ENCODE data around the gene EIF2S2.

The EIF2S2 gene

DNA sequence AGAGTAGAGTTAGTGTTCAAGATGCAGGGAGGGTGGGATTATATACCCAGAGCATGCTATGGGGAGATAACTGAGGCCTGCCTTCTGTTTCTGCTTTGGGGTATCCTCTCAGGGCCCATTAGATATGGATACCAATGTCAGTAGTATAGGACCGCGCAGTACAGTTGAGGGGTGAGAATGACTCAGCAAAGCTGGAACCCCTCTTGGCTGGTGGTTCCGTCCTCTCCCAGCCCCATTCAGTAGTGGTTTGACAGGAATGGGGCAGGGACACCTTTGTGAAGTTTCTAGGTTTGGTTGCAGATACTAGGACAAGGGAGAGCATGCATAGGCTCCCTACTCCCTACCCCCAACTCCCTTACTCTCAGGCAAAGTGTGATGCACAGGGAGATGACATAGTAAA is 47.8 kb downstream of the EIF2S2 start:
- no peak for DNase-seq (ENCODE audit: low spot score)

DNA sequence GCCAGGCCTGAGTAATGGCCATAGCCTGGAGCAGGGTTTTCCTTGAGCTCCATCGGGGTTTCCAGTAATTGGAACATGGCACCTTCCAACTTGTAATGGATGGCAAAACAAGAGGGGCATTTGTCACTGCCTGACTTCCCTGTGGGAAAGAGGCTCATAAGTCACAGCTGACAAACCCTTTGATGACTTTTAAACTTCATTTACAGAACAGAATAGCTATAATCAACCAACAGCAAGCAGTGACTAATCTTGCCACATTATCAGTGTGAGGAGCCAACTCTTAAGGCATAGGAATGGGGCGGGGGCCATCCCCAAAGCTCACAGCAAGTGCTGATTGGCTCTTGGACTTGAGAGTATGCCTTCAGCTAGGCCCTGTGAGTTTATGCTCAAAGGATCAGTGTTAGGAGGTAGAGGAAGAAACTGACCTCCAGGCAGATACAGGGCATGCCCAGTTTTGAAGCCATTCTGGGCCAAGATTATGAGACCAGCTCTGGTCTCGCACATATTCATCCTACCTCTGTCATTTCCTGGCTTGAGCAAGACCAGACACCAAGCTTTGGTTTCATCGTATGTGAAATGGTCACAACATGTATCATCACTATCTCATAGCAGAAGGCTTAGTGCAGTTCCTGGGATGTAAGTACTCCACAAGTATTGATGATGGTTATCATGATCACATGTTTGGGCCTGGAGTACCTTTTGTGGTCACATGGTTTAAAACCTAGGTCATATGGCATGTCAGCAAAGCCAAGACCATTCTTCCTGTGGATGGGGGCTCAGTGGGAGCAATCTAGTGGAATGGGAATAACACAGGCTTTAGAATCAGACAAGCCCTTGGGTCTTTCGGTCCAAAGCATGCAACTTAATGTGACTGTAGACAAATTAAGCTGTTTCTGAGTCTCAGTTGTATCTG is 49.2 kb downstream of the EIF2S2 start:
- DNase-seq (ENCODE audit: low spot score) = no peak

DNA sequence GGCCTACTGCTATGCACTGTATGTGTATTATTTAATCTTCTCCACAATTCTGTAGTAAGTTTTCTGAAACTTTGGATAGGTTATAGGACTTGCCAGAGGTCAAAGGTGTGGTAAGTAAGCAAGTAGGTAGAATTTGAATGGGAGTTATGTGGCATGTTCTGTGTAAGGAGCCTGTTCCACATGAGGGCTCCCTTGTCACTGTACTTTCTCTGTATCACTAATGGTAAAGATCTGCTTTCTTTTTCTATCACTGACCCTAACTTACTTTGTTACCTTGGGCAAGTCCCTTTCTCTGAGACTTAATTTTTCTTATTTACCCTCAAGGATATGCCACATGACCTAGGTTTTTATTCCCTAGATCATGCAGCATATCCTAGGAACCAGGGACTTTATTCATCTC is 50.3 kb downstream of the EIF2S2 start:
- DNase-seq (ENCODE audit: low spot score) = no peak

DNA sequence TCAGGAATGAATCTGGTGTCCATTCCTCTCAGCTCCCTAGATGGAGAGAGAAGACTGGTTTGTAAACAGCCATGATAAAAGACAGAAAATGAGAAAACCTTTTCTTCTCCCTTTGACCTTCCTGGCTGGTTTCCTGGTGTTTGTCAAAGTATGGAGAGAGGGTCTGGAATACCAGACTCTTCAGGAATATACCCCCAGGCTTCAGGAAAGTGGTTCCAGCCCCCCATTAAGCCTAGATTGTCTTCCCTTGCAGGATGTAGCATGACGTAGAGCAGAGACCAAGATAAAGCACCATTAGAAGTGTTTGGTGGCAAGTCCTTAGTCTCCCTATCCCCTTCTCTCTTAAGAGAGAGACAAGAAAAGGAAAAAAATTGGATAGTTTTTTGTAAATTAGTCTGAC is 51.1 kb downstream of the EIF2S2 start:
- no peak for DNase-seq (ENCODE audit: low spot score)

DNA sequence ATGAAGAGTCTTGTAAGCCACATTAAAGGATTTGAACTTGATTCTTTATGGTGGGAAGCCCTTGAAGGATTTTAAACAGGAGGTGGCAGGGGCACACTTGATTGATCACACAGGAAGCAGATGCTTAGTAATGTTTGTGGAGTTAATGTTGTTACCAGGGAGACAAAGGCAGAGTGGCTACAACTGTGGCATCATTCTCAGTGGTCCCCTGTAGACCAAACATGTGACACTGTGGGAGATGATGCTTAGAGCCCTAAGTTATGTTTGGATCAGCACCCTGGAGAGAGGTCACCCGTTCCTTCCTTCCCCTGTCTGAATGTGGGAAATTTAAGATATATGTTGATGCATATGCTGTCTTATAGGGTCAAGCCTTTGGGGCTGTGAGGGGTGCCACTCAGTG is 53.2 kb downstream of the EIF2S2 start:
- DNase-seq (ENCODE audit: low spot score) = no peak

DNA sequence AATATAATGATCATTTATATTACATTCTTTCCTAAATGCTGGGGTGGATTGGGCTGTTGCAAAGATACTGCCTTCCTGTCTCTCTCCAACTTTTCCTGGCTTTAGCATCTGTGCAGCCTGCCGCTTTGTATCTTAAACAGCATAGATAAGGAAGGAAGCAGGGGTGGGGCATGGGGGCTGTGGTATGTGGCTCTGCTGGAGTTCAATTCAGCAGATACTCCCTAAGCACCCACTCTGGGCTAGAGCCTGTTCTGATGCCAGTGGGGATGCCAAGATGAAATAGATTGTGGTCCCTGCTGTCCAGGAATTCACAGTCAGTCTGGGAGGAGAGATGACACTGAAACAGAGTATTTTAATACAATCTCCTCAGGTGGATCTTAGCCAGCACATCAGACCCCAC is 56.8 kb downstream of the EIF2S2 start:
- no peak for DNase-seq (ENCODE audit: low spot score)

DNA sequence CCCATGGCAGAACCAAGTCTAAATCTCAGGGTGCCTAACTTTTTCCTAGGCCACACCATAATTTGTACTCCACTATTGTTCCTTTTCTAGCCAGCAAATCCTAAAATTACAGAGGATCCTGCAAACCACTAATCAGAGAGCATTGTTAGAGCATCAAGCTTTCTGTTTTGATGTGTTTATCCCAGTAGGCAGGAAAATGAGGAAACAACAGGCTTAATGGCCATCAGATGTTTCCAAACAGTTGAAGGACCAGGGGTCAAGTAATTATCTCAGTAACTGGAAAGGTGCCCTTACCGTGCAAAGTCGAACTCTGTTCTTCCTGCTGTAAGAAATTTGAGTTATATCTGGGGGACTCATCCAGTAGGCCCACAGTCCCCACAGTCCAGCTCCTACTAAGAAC is 59.6 kb downstream of the EIF2S2 start:
- no peak for DNase-seq (ENCODE audit: low spot score)

DNA sequence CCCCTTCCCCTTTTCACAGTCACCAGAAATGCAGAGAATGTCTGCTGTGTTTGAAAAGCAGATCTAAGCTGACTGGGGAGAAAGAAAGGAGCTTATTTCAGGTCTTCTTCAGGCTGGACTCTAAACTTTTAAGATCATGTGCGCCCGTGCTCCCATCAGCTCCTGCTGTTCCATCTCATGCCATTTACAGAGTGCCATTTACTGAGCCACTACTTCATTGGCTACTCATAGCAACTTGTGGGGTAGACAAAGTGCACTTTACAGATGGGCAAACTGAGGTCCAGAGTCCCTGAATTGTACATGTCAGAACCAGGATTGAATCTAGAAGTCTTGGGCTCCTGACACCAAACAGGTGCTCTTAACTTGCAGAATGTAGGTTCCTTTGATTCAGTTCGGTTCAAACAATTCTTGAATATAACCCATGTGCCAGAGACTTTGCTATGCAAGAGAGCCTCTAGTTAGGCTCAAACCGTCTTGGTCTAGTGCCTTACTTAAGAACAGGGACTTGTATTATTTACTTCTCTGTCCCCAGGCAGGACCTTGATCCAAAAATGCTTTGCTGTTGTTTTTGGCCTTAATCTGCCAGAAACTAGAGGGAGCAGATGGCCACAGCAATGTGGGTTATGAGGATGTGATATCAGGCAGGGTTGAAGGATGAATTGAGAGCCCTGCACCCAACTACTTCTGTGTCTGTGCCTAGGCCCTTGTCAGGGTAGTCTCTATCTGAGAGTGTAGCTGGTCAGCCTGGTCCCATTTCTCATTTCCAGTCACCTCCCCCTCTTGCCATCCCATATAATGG is 61.9 kb downstream of the EIF2S2 start:
- no peak for DNase-seq (ENCODE audit: low spot score)

DNA sequence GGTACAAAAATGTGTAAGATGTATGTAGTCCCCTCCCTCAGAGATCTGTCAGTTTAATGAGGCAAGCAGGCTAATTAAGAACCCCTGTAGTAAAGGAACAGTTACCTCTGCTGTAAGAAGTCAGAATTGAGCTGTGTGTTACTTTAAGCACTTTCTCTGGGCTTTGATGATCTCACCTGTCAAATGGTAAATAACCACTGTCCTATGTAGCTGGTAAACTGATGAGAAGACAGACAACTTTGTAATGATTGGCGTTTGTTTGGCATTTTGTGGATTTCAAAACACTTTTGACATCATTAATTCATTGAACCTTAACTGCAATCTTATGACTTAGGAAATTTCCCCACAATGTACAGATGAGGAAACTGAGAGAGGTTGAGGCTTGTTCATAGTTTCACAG is 62.7 kb downstream of the EIF2S2 start:
- DNase-seq (ENCODE audit: low spot score) = no peak

DNA sequence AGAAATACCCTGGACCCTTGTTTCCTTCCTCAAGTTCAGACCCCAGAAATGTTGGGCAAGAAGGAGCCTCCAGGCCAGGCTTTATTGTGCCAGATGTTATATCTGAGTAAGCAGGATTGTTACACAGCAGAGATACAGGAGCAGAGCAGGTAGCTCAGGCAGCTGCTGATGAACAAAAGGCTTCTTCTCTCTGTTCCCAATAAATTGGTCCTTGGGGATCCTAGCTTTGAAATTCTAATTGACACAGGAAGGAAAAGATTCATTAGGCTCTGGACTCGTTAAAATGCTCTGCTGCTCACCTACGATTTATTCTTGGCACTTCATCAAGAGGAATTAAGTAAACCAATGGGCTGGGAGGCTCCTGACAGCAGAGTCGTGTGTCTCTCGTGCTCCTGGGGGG is 64.1 kb downstream of the EIF2S2 start:
- DNase-seq (ENCODE audit: low spot score) = no peak

DNA sequence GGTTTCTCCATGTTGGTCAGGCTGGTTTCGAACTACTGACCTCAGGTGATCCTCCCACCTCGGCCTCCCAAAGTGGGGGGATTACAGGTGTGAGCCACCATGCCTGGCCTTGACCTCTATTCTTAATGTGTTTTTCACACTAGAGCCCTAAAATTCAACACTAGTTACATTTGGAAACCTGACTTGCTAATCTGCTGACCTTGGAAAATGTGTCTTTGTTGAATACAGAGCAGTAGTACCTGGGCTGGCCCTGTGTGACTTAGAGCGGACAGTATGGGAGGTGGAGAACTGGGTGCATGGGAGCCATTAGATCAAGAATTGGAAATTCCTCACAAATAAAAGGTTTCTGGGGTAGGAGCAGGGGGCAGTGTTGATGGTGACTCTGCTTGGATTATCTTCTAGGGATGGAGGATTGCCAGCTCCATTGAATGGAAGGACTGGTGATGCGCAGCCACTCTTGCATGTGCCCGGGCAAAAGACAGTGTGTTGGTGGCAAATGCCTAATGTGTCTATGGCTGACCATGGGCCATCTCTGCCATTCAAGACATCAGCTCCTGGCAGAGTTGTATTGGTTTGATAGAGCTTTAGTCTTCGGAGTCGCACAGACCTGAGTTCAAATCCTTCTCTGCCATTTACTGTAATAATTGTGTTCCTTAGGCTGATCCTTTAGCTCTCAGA is 64.9 kb downstream of the EIF2S2 start:
- no peak for DNase-seq (ENCODE audit: low spot score)

DNA sequence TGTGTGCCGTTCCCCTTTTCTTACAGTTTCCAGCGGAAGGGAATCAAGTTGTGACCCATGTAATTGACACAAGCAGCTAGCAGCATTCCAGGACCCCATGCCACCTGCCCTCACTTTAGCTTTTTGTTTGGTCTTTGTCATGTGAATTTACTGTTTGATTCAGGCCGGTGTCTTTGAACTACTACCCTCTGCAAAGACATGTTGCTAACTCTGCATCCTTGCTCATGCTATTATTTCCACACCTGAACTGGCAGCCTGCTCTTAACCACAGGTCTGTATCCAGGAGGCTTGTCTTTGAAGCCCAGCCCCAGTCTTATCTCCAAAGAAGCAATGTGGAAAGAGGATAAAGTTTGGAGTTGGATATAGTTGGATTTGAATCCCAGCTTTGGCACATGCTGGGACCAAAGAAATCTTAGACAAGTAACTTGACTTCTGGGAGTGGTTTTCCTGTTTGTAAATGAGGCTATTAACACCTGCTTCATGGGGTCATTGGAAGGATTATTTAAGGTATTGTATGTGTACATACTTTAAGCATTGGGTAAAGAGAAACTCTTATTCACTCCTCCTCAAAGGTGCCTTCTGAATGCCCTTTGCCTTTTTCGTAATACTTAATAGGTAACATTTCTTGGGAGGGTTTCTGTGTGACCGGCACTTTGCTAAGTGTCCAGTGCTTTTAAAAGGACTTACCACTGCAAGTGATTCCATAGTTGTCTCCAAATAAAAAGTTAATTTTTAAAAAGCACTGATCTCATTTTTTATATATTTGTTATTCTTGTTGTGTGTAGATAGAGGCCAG is 65.9 kb downstream of the EIF2S2 start:
- DNase-seq (ENCODE audit: low spot score) = peak; percentile 65

DNA sequence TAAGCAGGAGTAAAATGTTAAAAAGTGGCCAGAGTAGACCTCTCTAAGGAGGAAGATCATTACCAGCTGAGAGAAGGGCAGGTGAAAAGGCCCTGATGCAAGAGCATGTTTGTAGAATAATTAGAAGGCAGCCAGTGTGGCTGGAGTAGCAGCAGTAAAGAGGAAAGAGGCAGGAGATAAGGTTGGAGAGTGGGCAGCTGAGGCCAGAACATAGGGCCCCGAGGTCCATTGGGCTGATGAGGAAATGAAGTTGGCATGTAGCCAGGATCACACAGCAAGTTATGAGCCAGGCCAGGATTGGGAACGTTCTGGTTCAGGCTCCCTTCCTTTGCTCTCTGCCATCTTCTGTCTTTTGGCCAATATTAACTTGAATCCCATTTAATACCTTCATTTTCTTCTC is 66.7 kb downstream of the EIF2S2 start:
- no peak for DNase-seq (ENCODE audit: low spot score)

DNA sequence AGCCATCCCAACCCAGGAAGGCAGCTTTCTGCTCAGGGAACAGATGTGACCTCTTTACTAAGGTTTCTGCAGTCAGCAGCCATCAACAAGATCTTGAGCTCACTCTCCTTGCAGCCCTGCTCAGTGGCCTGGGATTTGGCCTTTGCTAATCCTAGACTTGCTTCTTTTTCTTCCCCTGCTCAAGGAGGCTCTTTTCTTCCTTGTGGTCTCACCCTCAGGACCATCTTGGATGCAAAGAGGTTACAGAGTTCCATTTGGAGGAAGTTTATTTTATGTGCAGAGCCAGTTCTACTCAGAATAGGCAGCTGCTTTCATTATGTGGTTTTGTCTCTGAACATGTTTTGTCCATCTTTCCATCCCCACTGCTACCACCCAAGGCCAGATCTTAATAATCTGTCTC is 69.0 kb downstream of the EIF2S2 start:
- DNase-seq (ENCODE audit: low spot score) = no peak

DNA sequence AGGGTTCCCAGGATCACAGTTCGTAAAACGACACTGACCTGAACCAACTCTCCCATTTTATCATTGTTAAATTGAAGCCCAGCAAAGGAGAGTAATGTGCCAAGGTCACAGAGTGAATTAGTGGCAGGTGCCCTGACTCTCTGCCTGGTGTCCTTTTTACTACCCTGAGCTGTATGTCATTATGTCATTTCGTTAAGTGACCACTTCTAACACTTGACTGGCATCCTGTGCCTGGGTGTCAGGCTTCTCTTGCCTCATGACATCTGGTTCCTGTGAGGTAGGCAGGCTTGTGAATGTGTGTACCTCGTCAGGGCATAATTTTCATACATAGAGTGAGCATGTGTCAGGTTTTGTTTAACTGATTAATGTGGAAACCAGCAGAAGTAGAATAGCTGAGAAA is 69.8 kb downstream of the EIF2S2 start:
- no peak for DNase-seq (ENCODE audit: low spot score)

DNA sequence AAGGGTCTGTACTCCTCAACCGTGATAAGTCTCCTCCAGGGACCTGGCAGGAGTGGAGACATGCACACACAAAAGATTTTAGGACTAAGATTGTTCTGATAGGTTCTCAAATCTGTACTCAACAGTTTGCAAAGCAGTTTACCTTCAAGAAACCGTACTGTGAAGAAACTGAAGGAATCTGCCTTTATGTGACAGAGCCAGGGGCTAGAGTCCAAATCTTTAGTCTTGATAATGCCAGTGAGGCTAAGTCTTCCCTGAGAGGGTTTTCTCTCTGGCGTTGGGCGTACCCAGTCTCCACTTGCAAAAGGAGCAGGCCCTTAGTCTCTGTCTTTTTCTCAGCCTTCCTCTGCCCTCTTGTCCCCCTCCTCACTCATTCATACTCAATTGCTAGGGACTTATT is 70.8 kb downstream of the EIF2S2 start:
- no peak for DNase-seq (ENCODE audit: low spot score)

DNA sequence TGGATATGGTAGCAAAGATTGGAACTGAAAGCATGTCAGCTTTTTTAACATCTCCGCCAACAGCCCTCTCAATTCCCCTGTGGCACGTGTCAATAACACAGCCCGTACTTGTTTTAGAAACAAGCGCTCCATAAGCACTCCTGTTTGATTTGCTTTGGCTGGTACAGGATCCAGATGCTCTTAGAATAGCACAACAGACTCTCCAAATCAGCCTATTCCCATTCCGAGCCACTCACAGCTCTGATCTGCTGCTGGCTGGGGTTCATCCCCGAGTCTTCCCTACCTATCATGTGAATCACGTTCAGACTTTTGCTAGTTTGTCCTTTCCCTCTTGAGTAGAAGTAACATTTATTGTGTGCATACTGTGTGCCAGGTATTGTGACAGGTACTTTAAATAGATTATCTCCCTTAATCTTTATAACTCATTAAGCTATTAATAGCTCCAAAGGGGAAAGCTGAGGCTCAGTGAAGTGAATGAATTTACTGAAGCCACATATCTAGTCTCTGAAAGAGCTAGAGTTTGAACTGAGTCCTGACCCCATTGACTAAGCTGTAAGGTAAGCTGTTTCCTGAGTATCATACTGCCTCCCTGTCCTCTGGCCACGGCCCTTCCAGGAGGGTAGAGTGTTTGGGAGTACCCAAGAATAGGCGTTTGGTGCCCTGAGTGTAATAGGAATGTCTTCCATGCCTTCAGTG is 71.6 kb downstream of the EIF2S2 start:
- DNase-seq (ENCODE audit: low spot score) = no peak

Data from iPS-NIHi11 (cell line).